Esophagus (tissue), 2 donors: Measurements from ENCODE around the gene RPS3A. TPM values are rescaled to one million over a fixed set of nuclear protein-coding genes. Genes with fewer than 3 reads are reported as not detected.
"Not testable (repeated sequence)": the region's sequence is repeated elsewhere in the genome, so short reads cannot be mapped to it uniquely, and the experiment has no call there.

Experiments
- H3K27ac ChIP-seq, 2 donors: one replicate each; pipeline ENCODE4 v1.5.1; 2013; ENCODE audit warnings: low read depth in 2 of 2, mild to moderate bottlenecking in 2 of 2, inconsistent platforms in 1 of 2, low read length in 1 of 2, moderate library complexity in 1 of 2
- H3K27me3 ChIP-seq, 2 donors: one replicate each; pipeline ENCODE4 v1.6.1; 2013; ENCODE audit warnings: low read length in 2 of 2, control low read depth in 1 of 2, mild to moderate bottlenecking in 1 of 2; ENCODE audit not compliant: insufficient read depth in 2 of 2, control insufficient read depth in 1 of 2
- H3K36me3 ChIP-seq, 2 donors: one replicate each; pipeline ENCODE4 v1.6.1; 2013; ENCODE audit warnings: low read length in 1 of 2; ENCODE audit not compliant: control insufficient read depth in 2 of 2, insufficient read depth in 2 of 2
- H3K4me1 ChIP-seq, 2 donors: one replicate each; pipeline ENCODE4 v1.6.1; 2013; ENCODE audit warnings: low read length in 1 of 2; ENCODE audit not compliant: control insufficient read depth in 2 of 2, insufficient read depth in 2 of 2
- H3K4me3 ChIP-seq, 2 donors: one replicate each; pipeline ENCODE4 v1.5.1; 2013; ENCODE audit warnings: low read length in 2 of 2, mild to moderate bottlenecking in 2 of 2, low read depth in 1 of 2, moderate library complexity in 1 of 2
- H3K9me3 ChIP-seq, 2 donors: one replicate each; pipeline ENCODE4 v1.6.1; 2013; ENCODE audit warnings: mild to moderate bottlenecking in 2 of 2, low read depth in 1 of 2, low read length in 1 of 2, moderate library complexity in 1 of 2; ENCODE audit not compliant: control insufficient read depth in 2 of 2, insufficient read depth in 1 of 2
- WGBS, 2 donors: extraction: QIAGEN DNeasy Blood & Tissue Kit; methylation state at CpG; one replicate each; pipeline ENCODE4 v1.1.7; 2013; 5-methylcytosine and 5-hydroxymethylcytosine counted together
- polyA plus RNA-seq, 2 donors: library from polyadenylated mRNA; stranded (reverse); fragments of 200-250 nt; gene quantifications; one replicate each; pipeline ENCODE4 v1.2.3, GENCODE V29; 2013
- donor health status: healthy with polysubstance abuse.
- donor health status: Bipolar disorder and iron deficiency.

RPS3A gene
- polyA plus RNA-seq, result 1,000 to 10,000 TPM; 1,995 to 2,736 TPM

DNA sequence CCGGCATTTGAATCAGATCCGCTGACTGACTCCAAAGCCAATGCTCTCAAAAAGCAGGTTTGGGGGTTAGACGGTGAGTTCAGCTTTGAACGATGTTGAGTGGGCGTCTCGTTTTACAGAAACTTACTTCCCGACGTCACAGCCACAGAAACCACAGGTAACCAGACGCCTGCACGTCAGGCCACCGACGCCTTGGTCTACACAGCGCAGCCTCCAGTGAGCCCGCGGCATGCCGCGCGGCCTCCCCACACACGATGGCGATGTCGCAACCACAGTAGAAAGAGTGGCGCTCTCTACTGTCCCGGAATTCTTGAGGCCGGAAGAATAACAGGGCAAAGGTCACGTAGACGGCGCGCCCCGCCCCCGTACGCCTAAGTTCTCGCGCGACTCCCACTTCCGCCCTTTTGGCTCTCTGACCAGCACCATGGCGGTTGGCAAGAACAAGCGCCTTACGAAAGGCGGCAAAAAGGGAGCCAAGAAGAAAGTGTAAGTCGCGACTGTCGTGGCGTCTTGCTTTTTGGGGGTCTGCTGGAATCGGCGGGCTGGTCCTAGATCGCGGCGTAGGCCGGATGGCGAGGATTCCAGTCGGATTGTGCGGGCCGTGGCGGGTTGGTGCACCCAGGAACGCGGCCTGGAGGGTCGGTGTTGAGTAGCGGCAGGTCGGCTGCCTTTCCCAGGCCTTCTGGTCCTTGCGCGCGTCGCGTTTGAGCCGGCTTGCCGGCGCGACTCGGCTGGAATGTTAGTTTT is at the start of gene RPS3A:
TSS of gene RPS3A (plus strand) at position 400 of the 747 bp plus-strand sequence. CDS start at position 425, 25 bp downstream.
- H3K27ac ChIP-seq, result peak within 1 kb of the TSS; percentile 85 to 95
- H3K4me3 ChIP-seq, result peak within 1 kb of the TSS; percentile 65 to 89
- H3K4me1 ChIP-seq, result no peaks in the 10 kb centered on the region
- H3K36me3 ChIP-seq, result no peaks in the 10 kb centered on the region
- H3K27me3 ChIP-seq, result no peaks in the 10 kb centered on the region
- H3K9me3 ChIP-seq, result no peaks in the 10 kb centered on the region
- 1 to 2% methylated on average over 69 of the region's 69 CpGs for WGBS, 2 donors

DNA sequence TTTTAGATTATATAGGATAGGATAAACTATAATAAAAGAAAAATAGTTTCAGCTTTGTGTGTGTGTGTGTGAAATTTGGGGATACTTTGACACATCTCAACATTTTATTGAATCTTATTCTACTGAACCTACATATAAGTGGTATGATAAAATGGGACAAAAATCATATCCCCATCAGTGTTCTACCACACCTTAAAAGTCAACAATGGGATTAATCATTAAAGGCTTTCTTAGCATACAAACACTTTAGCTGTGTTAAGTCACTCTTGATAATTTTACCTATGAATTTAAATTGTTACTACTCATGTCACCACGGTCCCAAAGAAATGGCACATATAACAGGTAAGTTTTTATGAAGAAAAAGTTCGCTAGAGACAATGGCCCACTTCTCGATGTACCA is 46.6 kb upstream of the RPS3A start:
- WGBS, 2 donors, result 77 to 81% methylated on average over 3 of the region's 3 CpGs
- Histone ChIP-seq H3K27me3 (peaks cover 0 to 3% of the 10 kb centered on the region in 2 donors), H3K36me3 (no peaks in the 10 kb centered on the region), H3K9me3 (no peaks in the 10 kb centered on the region), H3K27ac (no peak overlapping the region), H3K4me3 (no peak overlapping the region), H3K4me1 (no peaks in the 10 kb centered on the region)

DNA sequence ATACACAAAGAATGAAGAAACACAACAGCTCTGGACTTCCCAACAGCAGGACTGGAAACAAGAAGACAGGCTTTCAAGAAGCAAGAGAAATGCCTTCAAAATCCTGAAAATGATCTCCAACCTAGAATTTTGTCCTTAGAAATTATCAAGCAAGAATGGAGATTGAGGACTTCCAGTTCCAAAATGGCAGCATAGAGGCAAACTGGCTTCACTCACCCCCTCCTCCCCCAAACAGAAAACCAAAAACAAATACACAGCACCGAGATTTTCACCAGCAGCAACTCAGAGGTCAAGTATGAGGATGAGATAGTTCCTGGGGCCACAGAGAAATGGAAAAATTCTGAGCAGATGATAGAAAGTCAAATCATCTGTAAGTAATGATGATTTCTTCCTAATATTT is 43.9 kb upstream of the RPS3A start:
- Histone ChIP-seq H3K9me3 (no peaks in the 10 kb centered on the region), H3K27me3 (peaks cover 0 to 3% of the 10 kb centered on the region in 2 donors), H3K4me3 (no peak overlapping the region), H3K27ac (no peak overlapping the region), H3K36me3 (no peaks in the 10 kb centered on the region), H3K4me1 (no peaks in the 10 kb centered on the region)
- 28 to 36% methylated on average over 1 of the region's 1 CpG for WGBS, 2 donors

DNA sequence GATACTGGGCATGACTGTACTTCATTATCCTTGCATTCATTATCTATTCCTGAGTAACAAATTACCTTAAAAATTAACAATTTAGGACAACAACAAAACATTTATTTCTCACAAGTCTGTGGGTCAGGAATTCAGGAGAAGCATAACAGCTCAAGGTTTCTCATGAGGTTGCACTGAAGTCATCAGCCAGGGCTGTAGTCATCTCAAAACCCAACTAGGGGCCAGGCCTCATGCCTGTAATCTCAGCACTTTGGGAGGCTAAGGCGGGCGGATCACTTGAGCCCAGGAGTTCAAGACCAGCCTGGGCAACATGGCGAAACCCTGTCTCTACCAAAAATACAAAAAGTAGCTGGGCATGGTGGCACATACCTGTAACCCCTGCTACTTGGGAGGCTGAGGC is 36.3 kb upstream of the RPS3A start:
- not testable (repeated sequence) for H3K36me3 ChIP-seq, H3K4me1 ChIP-seq, H3K9me3 ChIP-seq, H3K27me3 ChIP-seq, H3K27ac ChIP-seq, H3K4me3 ChIP-seq
- 90 to 98% methylated on average over 3 of the region's 3 CpGs for WGBS, 2 donors

DNA sequence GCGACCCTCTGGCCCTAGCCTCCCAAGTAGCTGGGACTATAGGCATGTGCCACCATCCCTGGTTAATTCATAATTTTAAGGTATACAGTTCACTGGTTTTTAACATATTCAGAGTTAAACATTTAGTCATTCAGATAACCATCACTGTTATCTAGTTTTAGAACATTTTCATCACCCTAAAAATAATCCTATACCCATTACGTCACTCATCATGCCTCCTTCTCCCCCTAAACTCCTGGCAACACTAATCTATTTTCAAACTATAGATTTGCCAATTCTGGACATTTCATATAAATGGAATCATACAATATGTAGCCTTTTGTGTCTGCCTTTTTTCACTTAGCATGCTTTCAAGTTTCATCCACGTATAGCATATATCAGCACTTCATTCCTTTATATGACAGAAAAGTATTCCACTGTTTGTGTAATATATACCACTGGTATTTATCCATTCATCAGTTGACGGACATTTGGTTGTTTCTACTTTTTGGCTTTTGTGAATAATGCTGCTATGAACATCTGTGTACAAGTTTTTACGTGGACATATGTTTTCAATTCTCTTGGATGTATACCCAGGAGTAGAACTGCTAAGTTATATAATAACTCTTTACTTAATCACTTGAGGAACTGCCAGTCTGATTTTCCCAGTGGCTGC is 32.0 kb upstream of the RPS3A start:
- Histone ChIP-seq H3K9me3 (no peaks in the 10 kb centered on the region), H3K4me3 (no peak overlapping the region), H3K27ac (no peak overlapping the region), H3K36me3 (no peaks in the 10 kb centered on the region), H3K4me1 (no peaks in the 10 kb centered on the region), H3K27me3 (no peaks in the 10 kb centered on the region)
- 71 to 78% methylated on average over 5 of the region's 5 CpGs for WGBS, 2 donors

DNA sequence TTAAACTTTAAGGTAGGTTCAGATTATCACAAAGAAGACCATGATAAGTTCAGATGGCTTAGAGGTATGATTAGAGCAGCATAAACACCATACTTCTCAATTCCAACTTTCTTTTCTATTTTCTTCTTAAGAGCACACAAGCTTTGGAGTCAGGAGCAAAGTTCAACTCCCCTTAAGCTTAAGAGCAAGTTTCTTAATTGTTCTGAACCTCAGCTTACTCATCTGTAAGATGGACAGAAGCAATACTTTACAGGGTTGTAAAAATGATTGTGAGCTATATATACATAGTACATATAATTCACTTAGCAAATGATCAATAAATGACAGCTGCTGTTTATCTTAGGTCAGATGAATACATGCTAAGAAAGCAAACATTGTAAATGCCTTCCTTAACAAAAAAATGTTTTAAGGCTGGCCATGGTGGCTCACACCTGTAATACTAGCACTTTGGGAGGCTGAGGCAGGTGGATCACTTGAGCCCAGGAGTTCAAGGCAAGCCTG is 25.0 kb upstream of the RPS3A start:
- H3K4me3 ChIP-seq, result no peak overlapping the region
- no peak overlapping the region for H3K27ac ChIP-seq
- H3K36me3 ChIP-seq, result no peaks in the 10 kb centered on the region
- H3K9me3 ChIP-seq, result no peaks in the 10 kb centered on the region
- H3K4me1 ChIP-seq, result no peaks in the 10 kb centered on the region
- no peaks in the 10 kb centered on the region for H3K27me3 ChIP-seq

DNA sequence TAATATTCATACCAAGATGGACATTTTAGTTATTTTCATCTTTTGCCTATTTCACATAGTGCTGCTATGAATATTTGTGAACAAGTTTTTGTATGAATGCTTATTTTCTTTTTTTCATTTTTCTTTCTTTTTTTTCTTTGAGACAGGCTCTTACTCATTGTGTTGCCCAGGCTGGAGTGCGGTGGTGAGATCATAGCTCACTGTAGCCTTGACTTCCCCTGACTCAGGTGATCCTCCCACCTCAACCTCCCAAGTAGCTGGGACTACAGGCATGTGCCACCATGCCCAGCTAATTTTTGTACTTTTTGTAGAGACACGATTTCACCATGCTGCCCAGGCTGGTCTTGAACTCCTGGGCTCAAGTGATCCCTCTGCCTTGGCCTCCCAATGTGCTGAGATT is 21.4 kb upstream of the RPS3A start:
- 70 to 83% methylated on average over 2 of the region's 2 CpGs for WGBS, 2 donors
- not testable (repeated sequence) for H3K27ac ChIP-seq, H3K9me3 ChIP-seq, H3K4me3 ChIP-seq, H3K36me3 ChIP-seq, H3K27me3 ChIP-seq, H3K4me1 ChIP-seq

DNA sequence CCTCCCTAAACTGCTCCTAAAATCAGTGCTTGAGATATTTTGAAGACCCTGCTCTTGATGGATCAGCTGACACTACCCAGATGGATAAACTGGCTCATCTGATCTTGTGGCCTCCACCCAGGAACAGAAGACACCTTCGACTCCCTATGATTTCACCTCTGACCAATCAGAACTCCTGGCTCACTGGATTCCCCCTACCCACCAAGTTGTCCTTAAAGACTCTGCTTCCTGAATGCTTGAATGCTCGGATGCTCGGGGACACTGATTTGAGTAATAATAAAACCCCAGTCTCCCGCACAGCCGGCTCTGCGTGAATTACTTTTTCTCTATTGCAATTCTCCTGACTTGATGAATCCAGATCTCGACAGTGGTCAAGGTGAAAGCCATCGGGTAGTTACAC is 12.0 kb upstream of the RPS3A start:
- Histone ChIP-seq H3K4me3 (no peak overlapping the region), H3K9me3 (no peaks in the 10 kb centered on the region), H3K36me3 (no peaks in the 10 kb centered on the region), H3K27ac (no peak overlapping the region), H3K27me3 (no peaks in the 10 kb centered on the region), H3K4me1 (no peaks in the 10 kb centered on the region)
- 83 to 85% methylated on average over 8 of the region's 8 CpGs for WGBS, 2 donors

DNA sequence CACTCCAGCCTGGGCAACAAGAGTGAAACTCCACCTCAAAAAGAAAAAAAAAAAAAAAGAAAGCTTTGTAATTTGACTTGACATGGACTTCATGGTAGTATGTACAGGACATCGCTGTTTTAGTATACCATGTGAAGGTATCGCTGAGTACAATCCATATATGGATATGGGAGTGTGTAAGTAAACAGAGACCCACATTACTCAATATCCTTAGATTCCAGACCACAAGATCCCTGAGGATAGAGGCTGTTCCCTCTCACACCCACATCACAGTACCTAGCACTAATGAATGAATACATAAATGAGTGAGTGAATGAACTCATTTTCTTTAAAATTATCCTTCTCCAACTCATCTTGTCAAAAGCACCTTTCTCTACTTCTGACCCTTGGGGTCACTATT is 8.4 kb upstream of the RPS3A start:
- no peak overlapping the region for H3K27ac ChIP-seq
- H3K36me3 ChIP-seq, result no peaks in the 10 kb centered on the region
- H3K4me1 ChIP-seq, result no peaks in the 10 kb centered on the region
- no peaks in the 10 kb centered on the region for H3K9me3 ChIP-seq
- H3K27me3 ChIP-seq, result no peaks in the 10 kb centered on the region
- no peak overlapping the region for H3K4me3 ChIP-seq
- WGBS, 2 donors, result 82 to 93% methylated on average over 2 of the region's 2 CpGs

DNA sequence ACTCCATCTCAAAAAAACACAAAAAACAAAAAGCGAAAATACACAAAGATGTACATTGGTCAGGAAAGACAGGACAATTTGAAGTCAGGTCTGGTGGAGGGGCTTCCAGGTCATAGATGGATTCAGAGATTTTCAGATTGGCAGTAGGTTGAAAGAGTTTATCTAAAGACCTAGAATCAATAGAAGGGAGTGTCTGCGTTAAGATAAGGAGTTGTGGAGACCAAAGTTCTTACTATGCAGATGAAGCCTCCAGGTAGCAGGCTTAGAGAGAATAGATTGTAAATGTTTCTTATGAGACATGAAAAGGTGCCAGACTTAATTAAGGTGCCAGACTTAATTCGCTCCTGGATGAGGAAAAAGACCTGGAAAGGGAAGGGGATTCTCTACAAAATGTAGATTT is 6.9 kb upstream of the RPS3A start:
- H3K9me3 ChIP-seq, result no peaks in the 10 kb centered on the region
- no peak overlapping the region for H3K27ac ChIP-seq
- WGBS, 2 donors, result 80% methylated on average over 3 of the region's 3 CpGs

More for the DNA sequence above, 6.9 kb upstream of the RPS3A start:
- no peaks in the 10 kb centered on the region for H3K27me3 ChIP-seq
- H3K4me1 ChIP-seq, result no peaks in the 10 kb centered on the region
- H3K36me3 ChIP-seq, result no peaks in the 10 kb centered on the region
- no peak overlapping the region for H3K4me3 ChIP-seq
